KG1 (cell line): ENCODE data around the gene QTRT2.

Experiments
- DNase-seq: peaks from one replicate; lab custom pipeline; 2025; lab: John Stamatoyannopoulos, UW

Gene QTRT2

GRCh38 chr3:114122027-114122709, 65.6 kb downstream of the QTRT2 start:
- DNase-seq = no peak

GRCh38 chr3:114126461-114126860, 69.9 kb downstream of the QTRT2 start:
- no peak for DNase-seq

- no peak for DNase-seq
Observed at GRCh38 chr3:114127517-114127916, 71.0 kb downstream of the QTRT2 start.

DNA sequence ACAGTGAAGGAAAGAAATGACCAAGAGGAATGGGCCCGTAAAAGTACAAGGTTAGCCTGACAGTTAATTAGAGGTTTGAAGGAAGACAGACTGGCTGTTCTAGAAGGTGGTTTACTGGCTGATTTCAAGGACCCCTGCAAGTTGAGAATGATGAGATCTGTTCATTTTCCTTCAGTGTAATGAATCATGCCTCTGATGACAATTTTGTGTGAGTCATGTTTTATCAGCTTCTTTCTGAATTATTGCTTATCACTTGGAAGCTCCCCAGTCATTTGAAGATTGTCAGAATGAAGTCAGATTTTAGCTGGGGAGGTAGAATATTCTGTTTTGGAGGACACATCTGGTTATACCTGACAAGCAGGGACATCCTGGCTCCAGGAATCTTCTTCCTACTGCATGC, 71.7 kb downstream of the QTRT2 start:
- DNase-seq = no peak

DNA sequence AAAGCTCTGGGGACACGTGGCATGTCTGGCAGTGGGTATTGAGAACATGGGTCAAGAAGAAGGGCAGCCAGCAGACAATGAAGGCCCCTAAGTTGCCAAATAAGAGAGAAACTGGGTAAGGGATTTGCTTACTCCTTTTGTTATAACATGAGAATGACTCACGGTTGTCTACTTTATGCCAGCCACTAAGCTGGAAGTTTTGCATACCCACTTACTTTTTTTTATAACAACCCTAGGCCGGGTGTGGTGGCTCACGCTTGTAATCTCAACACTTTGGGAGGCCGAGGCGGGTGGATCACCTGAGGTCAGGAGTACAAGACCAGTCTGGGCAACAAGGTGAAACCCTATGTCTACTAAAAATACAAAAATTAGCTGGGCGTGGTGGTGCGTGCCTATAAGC, 72.3 kb downstream of the QTRT2 start:
- no peak for DNase-seq

DNA sequence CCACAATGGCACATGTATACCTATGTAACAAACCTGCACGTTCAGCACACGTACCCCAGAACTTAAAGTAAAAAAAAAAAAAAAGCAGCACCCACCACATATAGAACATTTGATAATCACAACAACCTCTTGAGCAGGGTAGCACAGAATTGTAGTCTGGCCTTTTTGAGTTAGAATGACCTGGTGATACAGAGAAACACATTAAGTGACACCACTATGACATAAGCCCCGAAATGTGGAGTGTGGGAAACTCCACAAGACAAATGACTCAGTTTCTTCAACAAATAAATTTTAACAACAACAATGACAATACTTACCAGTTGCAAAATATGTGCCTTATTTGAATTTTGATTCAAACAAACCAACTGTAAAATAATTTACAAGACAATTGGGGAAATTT, 76.0 kb downstream of the QTRT2 start:
- DNase-seq = no peak

DNA sequence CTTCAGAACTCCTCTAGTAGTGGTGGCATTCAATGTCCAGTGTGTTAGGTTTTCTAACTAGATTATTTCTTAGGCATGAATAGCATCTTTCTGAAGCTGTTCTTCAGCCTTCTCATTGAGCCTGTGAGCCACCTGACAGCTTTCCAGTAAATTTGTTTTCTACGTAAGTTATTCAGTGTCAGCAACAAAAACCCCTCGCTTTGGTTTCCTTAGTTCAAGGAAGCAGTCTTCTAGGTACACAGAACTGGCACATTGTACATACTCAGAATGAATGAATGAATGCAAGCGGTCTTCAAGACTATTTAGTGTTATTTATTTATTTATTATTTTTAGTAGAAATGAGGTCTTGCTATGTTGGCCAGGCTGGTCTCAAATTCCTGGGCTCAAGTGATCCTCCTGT, 77.4 kb downstream of the QTRT2 start:
- DNase-seq = no peak
